ENCODE data around the gene SNN. TPM values are rescaled to one million over a fixed set of nuclear protein-coding genes. Genes with fewer than 3 reads are reported as not detected.

SNN gene
- total RNA-seq, 1 experiment from 2014 or later, result 65.2 TPM

DNA sequence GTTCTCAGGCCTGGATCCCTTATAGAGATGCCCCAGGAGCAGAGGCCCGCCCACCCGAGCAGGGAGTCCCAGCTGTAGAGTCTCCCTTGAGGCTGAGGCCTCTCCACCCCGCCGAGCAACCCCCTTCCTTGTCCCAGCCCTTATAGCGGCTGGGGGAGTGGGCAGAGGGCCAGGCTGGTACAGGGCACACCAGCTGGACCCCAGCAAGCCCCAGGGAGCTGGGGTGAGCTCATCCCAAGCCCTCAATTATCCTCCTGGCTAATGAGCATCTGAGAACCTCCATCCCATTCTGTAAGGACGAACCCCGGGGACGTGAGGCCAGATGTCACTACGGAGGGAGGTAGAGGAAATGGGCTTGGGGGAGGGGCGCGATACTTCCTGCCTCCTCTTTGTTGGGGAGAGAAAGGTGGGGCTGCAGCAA is 3.2 kb upstream of the SNN start (continued):
- TF ChIP-seq ZNF281 (CRISPR knock-in tag; IDR thresholded peaks at IDR 0.05), result peak; percentile 91
- TF ChIP-seq ZNF219 (CRISPR knock-in tag; IDR thresholded peaks at IDR 0.05; ENCODE audit: borderline replicate concordance), result no peak
- TF ChIP-seq, protein P1, sequence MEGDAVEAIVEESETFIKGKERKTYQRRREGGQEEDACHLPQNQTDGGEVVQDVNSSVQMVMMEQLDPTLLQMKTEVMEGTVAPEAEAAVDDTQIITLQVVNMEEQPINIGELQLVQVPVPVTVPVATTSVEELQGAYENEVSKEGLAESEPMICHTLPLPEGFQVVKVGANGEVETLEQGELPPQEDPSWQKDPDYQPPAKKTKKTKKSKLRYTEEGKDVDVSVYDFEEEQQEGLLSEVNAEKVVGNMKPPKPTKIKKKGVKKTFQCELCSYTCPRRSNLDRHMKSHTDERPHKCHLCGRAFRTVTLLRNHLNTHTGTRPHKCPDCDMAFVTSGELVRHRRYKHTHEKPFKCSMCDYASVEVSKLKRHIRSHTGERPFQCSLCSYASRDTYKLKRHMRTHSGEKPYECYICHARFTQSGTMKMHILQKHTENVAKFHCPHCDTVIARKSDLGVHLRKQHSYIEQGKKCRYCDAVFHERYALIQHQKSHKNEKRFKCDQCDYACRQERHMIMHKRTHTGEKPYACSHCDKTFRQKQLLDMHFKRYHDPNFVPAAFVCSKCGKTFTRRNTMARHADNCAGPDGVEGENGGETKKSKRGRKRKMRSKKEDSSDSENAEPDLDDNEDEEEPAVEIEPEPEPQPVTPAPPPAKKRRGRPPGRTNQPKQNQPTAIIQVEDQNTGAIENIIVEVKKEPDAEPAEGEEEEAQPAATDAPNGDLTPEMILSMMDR (IDR thresholded peaks at IDR 0.05), result no peak

DNA sequence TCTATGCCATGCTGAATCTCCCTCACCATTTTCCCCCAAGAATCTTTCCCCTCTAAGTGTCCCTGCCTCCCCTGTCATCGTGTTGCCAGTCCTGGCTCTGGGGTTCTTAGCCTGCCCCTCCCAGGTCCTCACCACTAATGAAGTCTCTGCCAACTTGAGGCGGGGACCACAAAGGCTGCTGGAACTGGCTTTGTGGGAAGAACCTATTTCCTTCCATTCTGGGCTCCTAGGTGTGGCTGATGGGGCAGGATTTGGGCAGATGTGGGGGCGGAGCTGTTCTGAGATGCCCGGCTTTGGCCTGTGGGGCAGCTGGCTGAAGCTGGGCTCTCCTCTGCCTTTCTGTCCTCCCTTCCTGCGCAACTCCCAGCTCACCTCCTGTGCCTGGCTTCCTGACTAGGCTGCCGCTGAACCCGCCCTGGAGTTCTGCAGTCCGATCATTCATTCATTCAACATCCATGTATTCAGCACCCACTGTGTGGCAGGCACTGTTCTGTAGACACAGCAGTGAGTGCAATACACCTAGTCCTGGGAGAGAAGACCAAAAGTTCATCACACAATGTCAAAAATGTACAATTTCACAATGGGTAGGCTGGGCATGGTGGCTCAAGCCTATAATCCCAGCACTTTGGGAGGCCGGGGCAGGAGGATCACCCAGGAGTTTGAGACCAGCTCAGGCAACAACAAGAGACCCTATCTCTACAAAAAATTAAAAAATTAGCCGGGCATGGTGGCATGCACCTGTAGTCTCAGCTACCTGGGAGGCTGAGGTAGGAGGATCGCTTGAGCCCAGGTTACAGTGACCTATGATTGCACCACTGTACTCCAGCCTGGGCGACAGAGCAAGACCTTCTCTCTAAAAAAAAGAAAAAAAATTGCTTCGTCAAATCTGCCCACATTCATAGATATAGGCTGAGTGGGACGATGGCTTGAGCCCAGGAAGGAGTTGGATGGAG is 1.9 kb upstream of the SNN start:
- ChIA-PET POLR2A (interaction anchor here (0.5 to 1.6 kb wide), 3 partner anchors 10 to 150 kb away, joined by 4 to 8 read pairs (median 4); no protein-coding TSS in a partner anchor), CTCF (interaction anchor here (0.6 to 4.1 kb wide), 13 partner anchors 8 to 410 kb away, joined by 3 to 22 read pairs (median 5); partner anchors contain the start of gene SOCS1)
- no peak for DNase-seq (ENCODE audit: low spot score)
- no peak for ATAC-seq
- Mint-ChIP-seq H3K36me3 (no peaks in the 10 kb centered on the region), H3K9me3 (no peaks in the 10 kb centered on the region), H3K27me3 (ENCODE audit: low read depth) (peaks cover 3% of the 10 kb centered on the region; the same call in 1 of the 2 replicates), H3K4me1 (peaks cover 54% of the 10 kb centered on the region), H3K27ac (peak overlapping the region; percentile 83; the same call in 1 of the 2 replicates), H3K4me3 (peak overlapping the region; percentile 51; the same call in 1 of the 2 replicates)
- TF ChIP-seq ATF1 (CRISPR knock-in tag; IDR thresholded peaks at IDR 0.05) (no peak), TEAD4 (CRISPR knock-in tag; IDR thresholded peaks at IDR 0.05) (no peak), NR3C1 (CRISPR knock-in tag; conservative IDR thresholded peaks at IDR 0.05; ENCODE audit: low read depth) (no peak), ATF2 (CRISPR knock-in tag; IDR thresholded peaks at IDR 0.05; ENCODE audit: borderline replicate concordance, low read depth) (no peak), MYBL2 (CRISPR knock-in tag; IDR thresholded peaks at IDR 0.05) (no peak), AR (CRISPR knock-in tag; IDR thresholded peaks at IDR 0.05) (no peak), GRHL2 (CRISPR knock-in tag; IDR thresholded peaks at IDR 0.05; ENCODE audit: insufficient replicate concordance, severe bottlenecking) (no peak), SMAD4 (CRISPR knock-in tag; IDR thresholded peaks at IDR 0.05) (no peak), GTF2I (CRISPR knock-in tag; conservative IDR thresholded peaks at IDR 0.05) (no peak), SMAD3 (CRISPR knock-in tag; IDR thresholded peaks at IDR 0.05; ENCODE audit: borderline replicate concordance) (no peak), SOX15 (CRISPR knock-in tag; IDR thresholded peaks at IDR 0.05) (no peak), USF2 (CRISPR knock-in tag; IDR thresholded peaks at IDR 0.05) (no peak)
- TF ChIP-seq, protein P2, sequence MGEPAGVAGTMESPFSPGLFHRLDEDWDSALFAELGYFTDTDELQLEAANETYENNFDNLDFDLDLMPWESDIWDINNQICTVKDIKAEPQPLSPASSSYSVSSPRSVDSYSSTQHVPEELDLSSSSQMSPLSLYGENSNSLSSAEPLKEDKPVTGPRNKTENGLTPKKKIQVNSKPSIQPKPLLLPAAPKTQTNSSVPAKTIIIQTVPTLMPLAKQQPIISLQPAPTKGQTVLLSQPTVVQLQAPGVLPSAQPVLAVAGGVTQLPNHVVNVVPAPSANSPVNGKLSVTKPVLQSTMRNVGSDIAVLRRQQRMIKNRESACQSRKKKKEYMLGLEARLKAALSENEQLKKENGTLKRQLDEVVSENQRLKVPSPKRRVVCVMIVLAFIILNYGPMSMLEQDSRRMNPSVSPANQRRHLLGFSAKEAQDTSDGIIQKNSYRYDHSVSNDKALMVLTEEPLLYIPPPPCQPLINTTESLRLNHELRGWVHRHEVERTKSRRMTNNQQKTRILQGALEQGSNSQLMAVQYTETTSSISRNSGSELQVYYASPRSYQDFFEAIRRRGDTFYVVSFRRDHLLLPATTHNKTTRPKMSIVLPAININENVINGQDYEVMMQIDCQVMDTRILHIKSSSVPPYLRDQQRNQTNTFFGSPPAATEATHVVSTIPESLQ (CRISPR knock-in tag; IDR thresholded peaks at IDR 0.05), result no peak
- TF ChIP-seq, protein P3, sequence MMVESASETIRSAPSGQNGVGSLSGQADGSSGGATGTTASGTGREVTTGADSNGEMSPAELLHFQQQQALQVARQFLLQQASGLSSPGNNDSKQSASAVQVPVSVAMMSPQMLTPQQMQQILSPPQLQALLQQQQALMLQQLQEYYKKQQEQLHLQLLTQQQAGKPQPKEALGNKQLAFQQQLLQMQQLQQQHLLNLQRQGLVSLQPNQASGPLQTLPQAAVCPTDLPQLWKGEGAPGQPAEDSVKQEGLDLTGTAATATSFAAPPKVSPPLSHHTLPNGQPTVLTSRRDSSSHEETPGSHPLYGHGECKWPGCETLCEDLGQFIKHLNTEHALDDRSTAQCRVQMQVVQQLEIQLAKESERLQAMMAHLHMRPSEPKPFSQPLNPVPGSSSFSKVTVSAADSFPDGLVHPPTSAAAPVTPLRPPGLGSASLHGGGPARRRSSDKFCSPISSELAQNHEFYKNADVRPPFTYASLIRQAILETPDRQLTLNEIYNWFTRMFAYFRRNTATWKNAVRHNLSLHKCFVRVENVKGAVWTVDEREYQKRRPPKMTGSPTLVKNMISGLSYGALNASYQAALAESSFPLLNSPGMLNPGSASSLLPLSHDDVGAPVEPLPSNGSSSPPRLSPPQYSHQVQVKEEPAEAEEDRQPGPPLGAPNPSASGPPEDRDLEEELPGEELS (CRISPR knock-in tag; IDR thresholded peaks at IDR 0.05), result no peak
- TF ChIP-seq, protein P4, sequence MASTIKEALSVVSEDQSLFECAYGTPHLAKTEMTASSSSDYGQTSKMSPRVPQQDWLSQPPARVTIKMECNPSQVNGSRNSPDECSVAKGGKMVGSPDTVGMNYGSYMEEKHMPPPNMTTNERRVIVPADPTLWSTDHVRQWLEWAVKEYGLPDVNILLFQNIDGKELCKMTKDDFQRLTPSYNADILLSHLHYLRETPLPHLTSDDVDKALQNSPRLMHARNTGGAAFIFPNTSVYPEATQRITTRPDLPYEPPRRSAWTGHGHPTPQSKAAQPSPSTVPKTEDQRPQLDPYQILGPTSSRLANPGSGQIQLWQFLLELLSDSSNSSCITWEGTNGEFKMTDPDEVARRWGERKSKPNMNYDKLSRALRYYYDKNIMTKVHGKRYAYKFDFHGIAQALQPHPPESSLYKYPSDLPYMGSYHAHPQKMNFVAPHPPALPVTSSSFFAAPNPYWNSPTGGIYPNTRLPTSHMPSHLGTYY (CRISPR knock-in tag; IDR thresholded peaks at IDR 0.05), result no peak
